Fibroblast of pulmonary artery (primary cell): ENCODE results near the gene LYRM4.

Experiments used
- DNase-seq: peaks from one replicate; pipeline ENCODE4 v3.0.0-alpha.2; 2010; ENCODE audit warnings: low read depth
- H3K4me3 ChIP-seq: replicated peaks from 2 replicates; pipeline ENCODE4 v1.5.1; 2011; ENCODE audit warnings: low read depth, mild to moderate bottlenecking, control low read depth, low read length, moderate library complexity
- TF ChIP-seq, protein P1 (sequence below): IDR thresholded peaks from 2 replicates; pipeline ENCODE4 v1.5.1; 2011; ENCODE audit warnings: mild to moderate bottlenecking, control low read depth, low read length, inconsistent platforms; ENCODE audit errors: missing control alignments

Gene LYRM4

DNA sequence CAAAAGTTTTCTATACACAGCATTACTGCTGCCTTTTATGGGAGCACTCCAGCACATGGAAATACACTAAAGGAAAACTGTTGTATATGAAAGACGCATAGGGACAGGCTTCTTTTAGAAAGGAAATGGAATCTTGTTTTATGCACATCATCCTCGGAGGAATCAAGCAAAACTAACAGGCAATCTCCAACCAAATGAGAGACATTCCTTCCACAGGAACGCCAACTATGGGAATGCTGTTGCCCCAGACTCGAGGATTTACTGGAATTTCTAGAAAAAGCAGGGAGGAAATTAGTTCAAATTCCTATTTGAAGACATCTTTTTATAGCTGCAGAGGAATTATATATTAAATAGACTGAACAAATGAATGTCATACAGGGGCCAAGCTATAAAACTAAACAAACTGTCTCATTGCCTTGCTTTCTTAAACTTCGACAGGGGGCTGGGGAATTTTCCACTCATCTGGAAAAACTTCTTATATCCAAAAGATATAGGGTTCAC, 52.2 kb downstream of the LYRM4 start:
- peak; percentile 30 for DNase-seq
- H3K4me3 ChIP-seq, result no peak overlapping the region
- TF ChIP-seq, protein P1, sequence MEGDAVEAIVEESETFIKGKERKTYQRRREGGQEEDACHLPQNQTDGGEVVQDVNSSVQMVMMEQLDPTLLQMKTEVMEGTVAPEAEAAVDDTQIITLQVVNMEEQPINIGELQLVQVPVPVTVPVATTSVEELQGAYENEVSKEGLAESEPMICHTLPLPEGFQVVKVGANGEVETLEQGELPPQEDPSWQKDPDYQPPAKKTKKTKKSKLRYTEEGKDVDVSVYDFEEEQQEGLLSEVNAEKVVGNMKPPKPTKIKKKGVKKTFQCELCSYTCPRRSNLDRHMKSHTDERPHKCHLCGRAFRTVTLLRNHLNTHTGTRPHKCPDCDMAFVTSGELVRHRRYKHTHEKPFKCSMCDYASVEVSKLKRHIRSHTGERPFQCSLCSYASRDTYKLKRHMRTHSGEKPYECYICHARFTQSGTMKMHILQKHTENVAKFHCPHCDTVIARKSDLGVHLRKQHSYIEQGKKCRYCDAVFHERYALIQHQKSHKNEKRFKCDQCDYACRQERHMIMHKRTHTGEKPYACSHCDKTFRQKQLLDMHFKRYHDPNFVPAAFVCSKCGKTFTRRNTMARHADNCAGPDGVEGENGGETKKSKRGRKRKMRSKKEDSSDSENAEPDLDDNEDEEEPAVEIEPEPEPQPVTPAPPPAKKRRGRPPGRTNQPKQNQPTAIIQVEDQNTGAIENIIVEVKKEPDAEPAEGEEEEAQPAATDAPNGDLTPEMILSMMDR, result no peak

- H3K4me3 ChIP-seq, result no peak overlapping the region
- TF ChIP-seq, protein P1, result no peak
- DNase-seq, result peak; percentile 39
These were observed 52.7 kb downstream of the LYRM4 start for GRCh38 chr6:5208057-5208456.

- DNase-seq, result no peak
- TF ChIP-seq, protein P1, result no peak
- H3K4me3 ChIP-seq, result no peak overlapping the region
These were observed 53.7 kb downstream of the LYRM4 start for GRCh38 chr6:5206920-5207561.

GRCh38 chr6:5205877-5206850, 54.6 kb downstream of the LYRM4 start:
- TF ChIP-seq, protein P1, result no peak
- no peak overlapping the region for H3K4me3 ChIP-seq
- DNase-seq, result peak; percentile 92

DNA sequence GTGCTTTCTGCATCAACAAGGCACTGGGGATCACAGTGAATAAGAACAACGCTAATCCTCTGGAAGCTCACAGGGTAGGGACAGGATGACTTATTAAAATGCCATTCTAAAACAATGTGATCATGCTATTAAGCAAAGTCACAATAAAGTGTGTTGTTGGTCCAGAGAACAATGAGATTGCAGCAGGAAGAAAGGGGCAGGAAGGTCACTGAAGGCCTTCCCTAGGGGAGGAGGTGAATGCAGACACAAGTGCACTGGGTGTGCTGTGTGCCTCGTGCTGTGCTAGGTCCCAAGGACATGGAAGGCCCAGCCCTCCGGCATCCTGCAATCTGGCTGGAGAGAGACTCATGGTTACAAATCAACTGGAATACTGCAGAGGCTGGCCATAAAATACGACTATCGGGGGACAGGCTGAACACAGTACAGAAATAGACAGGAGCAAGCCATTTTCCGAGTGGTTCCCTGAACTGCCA, 55.7 kb downstream of the LYRM4 start:
- TF ChIP-seq, protein P1, result no peak

DNA sequence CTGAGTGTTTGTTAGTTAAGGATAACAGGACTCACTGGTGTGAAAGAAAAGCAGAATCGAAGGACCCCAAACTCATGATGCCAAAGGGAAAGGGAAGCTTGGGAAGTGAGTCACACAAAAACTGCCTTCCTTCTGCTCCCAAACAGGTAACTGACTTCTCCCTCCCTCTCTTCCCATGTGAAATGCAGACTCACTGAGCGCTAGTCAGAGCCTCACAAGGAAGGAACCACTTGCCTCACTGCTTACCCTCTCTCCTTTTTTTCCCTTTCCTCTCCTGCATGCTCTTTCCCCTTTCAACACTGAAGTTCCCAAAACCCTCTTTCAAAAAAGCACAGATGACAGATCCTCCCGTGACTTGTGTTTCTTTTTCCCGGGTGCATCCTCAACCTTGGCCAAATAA, 56.4 kb downstream of the LYRM4 start:
- TF ChIP-seq, protein P1, result no peak
- DNase-seq, result no peak
- no peak overlapping the region for H3K4me3 ChIP-seq

More for the DNA sequence above, 55.7 kb downstream of the LYRM4 start:
- no peak overlapping the region for H3K4me3 ChIP-seq
- peak; percentile 17 for DNase-seq
